ENCODE measurements around the gene HS3ST5.
"Not testable (repeated sequence)": the region's sequence is repeated elsewhere in the genome, so short reads cannot be mapped to it uniquely, and the experiment has no call there.

The HS3ST5 gene

GRCh38 chr6:114339706-114340105 lies 3.1 kb downstream of the HS3ST5 start:
- TF ChIP-seq, protein P1, sequence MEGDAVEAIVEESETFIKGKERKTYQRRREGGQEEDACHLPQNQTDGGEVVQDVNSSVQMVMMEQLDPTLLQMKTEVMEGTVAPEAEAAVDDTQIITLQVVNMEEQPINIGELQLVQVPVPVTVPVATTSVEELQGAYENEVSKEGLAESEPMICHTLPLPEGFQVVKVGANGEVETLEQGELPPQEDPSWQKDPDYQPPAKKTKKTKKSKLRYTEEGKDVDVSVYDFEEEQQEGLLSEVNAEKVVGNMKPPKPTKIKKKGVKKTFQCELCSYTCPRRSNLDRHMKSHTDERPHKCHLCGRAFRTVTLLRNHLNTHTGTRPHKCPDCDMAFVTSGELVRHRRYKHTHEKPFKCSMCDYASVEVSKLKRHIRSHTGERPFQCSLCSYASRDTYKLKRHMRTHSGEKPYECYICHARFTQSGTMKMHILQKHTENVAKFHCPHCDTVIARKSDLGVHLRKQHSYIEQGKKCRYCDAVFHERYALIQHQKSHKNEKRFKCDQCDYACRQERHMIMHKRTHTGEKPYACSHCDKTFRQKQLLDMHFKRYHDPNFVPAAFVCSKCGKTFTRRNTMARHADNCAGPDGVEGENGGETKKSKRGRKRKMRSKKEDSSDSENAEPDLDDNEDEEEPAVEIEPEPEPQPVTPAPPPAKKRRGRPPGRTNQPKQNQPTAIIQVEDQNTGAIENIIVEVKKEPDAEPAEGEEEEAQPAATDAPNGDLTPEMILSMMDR (IDR thresholded peaks at IDR 0.05; ENCODE audit: borderline replicate concordance, insufficient read depth, low read depth, low read length) = no peak
- H3K4me3 ChIP-seq (ENCODE audit: low read depth, low read length) = no peak overlapping the region

- TF ChIP-seq, protein P1 (IDR thresholded peaks at IDR 0.05; ENCODE audit: borderline replicate concordance, insufficient read depth, low read depth, low read length) = no peak
- no peak overlapping the region for H3K4me3 ChIP-seq (ENCODE audit: low read depth, low read length)
These were observed 8.6 kb downstream of the HS3ST5 start for GRCh38 chr6:114334237-114334636.

- H3K4me3 ChIP-seq (ENCODE audit: low read depth, low read length) = no peak overlapping the region
- TF ChIP-seq, protein P1 (IDR thresholded peaks at IDR 0.05; ENCODE audit: borderline replicate concordance, insufficient read depth, low read depth, low read length) = no peak
These were observed 15.7 kb downstream of the HS3ST5 start for GRCh38 chr6:114327074-114327473.

GRCh38 chr6:114323784-114324183 lies 19.0 kb downstream of the HS3ST5 start:
- TF ChIP-seq, protein P1 (IDR thresholded peaks at IDR 0.05; ENCODE audit: borderline replicate concordance, insufficient read depth, low read depth, low read length) = no peak
- no peak overlapping the region for H3K4me3 ChIP-seq (ENCODE audit: low read depth, low read length)

GRCh38 chr6:114319749-114320148 lies 23.1 kb downstream of the HS3ST5 start:
- TF ChIP-seq, protein P1 (IDR thresholded peaks at IDR 0.05; ENCODE audit: borderline replicate concordance, insufficient read depth, low read depth, low read length) = no peak
- no peak overlapping the region for H3K4me3 ChIP-seq (ENCODE audit: low read depth, low read length)

- TF ChIP-seq, protein P1 (IDR thresholded peaks at IDR 0.05; ENCODE audit: borderline replicate concordance, insufficient read depth, low read depth, low read length) = no peak
- no peak overlapping the region for H3K4me3 ChIP-seq (ENCODE audit: low read depth, low read length)
These were observed 26.8 kb downstream of the HS3ST5 start for GRCh38 chr6:114315831-114316595.

DNA sequence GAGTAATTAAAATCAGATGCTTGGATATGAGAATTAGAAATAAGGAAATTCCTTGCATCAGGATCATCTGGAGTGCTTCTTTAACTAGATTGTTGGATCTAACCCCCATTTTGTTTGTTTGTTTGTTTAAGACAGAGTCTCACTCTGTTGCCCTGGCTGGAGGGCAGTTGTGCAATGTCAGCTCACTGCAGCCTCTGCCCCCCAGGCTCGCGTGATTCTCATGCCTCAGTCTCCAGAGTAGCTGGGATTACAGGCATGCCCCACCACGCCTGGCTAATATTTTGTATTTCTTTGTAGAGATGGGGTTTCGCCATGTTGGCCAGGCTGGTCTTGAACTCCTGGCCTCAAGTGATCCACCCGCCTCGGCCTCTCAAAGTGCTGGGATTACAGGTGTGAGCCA lies 29.0 kb downstream of the HS3ST5 start:
- H3K4me3 ChIP-seq (ENCODE audit: low read depth, low read length) = not testable (repeated sequence)
